HepG2 (cell line): ENCODE data around the gene LIM2. TPM values are rescaled to one million over a fixed set of nuclear protein-coding genes. Genes with fewer than 3 reads are reported as not detected.

Source experiments
- ATAC-seq: fragments of 200-7000 bp; cut with Tn5 transposase; 3 replicates; pipeline ENCODE4 v1.9.1; 2020; ENCODE audit warnings: mild to moderate bottlenecking, moderate library complexity
- BruUV-seq: library from RNA; stranded (reverse); fragments of 400-500 nt; replicated peaks from 2 replicates; lab custom pipeline; 2021; lab: Mats Ljungman, UMichigan
- CTCF ChIA-PET: fragments of 300-600 bp; formaldehyde crosslinking; extraction: SDS; loops from one replicate; lab custom pipeline; 2021; ENCODE audit warnings: low total read pairs, inconsistent platforms, low intra/inter-chr PET ratio; lab: Yijun Ruan, JAX
- POLR2A ChIA-PET: fragments of 350-600 bp; sonication (Branson Sonifier 250); formaldehyde crosslinking; loops from one replicate; lab custom pipeline; 2020; ENCODE audit warnings: antibody characterized with exemption, inconsistent platforms; lab: Yijun Ruan, JAX
- DNase-seq: peaks from one replicate; pipeline ENCODE4 v3.0.0-alpha.2; 2015; ENCODE audit warnings: low spot score
- FAIRE-seq: peaks from 3 replicates; lab custom pipeline; 2011; peaks lifted over from hg19 to GRCh38; lab: Jason Lieb, UNC
- H2AFZ ChIP-seq: one replicate; pipeline ENCODE4 v1.6.1; 2011; ENCODE audit warnings: low read length, inconsistent platforms
- H3K27ac ChIP-seq: fragments of 300-600 bp; 3 replicates; pipeline ENCODE4 v1.8.0; 2011; ENCODE audit warnings: mixed run types, mild to moderate bottlenecking, mixed read lengths, low read length, inconsistent platforms; ENCODE audit not compliant: insufficient read depth; ENCODE audit errors: extremely low read length
- H3K27me3 ChIP-seq, 2 experiments: fragments of 200-600 bp in 1 of 2; 2 replicates in 1 of 2; 3 replicates in 1 of 2; pipeline versions ENCODE4 v1.6.0 to v1.8.0; 2011; ENCODE audit warnings: low read length in 2 of 2, mild to moderate bottlenecking in 2 of 2, moderate library complexity in 2 of 2, inconsistent platforms in 1 of 2; ENCODE audit not compliant: insufficient read depth in 2 of 2, control insufficient read depth in 1 of 2
- H3K36me3 ChIP-seq, 2 experiments: fragments of 200-600 bp in 1 of 2; replicated peaks in 1 of 2; 2 replicates in 1 of 2; 3 replicates in 1 of 2; pipeline versions ENCODE4 v1.5.1 to v1.8.0; 2011; ENCODE audit warnings: low read length in 2 of 2, inconsistent platforms in 1 of 2; ENCODE audit not compliant: insufficient read depth in 2 of 2, control insufficient read depth in 1 of 2
- H3K4me1 ChIP-seq: 2 replicates; pipeline ENCODE4 v1.5.1; 2012; ENCODE audit warnings: low read length, inconsistent platforms; ENCODE audit not compliant: insufficient read depth
- H3K4me2 ChIP-seq: 2 replicates; pipeline ENCODE4 v1.6.0; 2011; ENCODE audit warnings: low read depth, low read length, inconsistent platforms
- H3K4me3 ChIP-seq, 3 experiments: fragments of 200-600 bp in 1 of 3; sonication (generic), shearing (Covaris generic) in 1 of 3; replicated peaks in 1 of 3; 2 replicates each; pipeline ENCODE4 v1.5.1; 2011 to 2016; ENCODE audit warnings: low read length in 3 of 3, inconsistent platforms in 2 of 3, low read depth in 2 of 3, mild to moderate bottlenecking in 2 of 3, control low read depth in 1 of 3, mixed read lengths in 1 of 3; ENCODE audit not compliant: insufficient read depth in 1 of 3
- H3K79me2 ChIP-seq: one replicate; pipeline ENCODE4 v1.6.1; 2011; ENCODE audit warnings: low read length, inconsistent platforms; ENCODE audit not compliant: insufficient read depth
- H3K9ac ChIP-seq: 2 replicates; pipeline ENCODE4 v1.6.0; 2011; ENCODE audit warnings: mild to moderate bottlenecking, low read depth, low read length, inconsistent platforms; ENCODE audit not compliant: insufficient read depth
- H3K9me3 ChIP-seq: 2 replicates; pipeline ENCODE4 v1.5.1; 2012; ENCODE audit warnings: mild to moderate bottlenecking, low read length
- H4K20me1 ChIP-seq: 2 replicates; pipeline ENCODE4 v1.6.0; 2011; ENCODE audit warnings: inconsistent platforms, mild to moderate bottlenecking, low read length, moderate library complexity; ENCODE audit not compliant: insufficient read depth
- DZIP1 ChIP-seq: sonication (generic); formaldehyde crosslinking; IDR thresholded peaks from 2 replicates; pipeline ENCODE4 v1.5.0; 2020; ENCODE audit warnings: mild to moderate bottlenecking, missing genetic modification reagents
- HOXA5 ChIP-seq: sonication (generic); formaldehyde crosslinking; IDR thresholded peaks from 2 replicates; pipeline ENCODE4 v1.4.0; 2020; ENCODE audit warnings: missing genetic modification reagents
- KIAA2018 ChIP-seq: sonication (generic); formaldehyde crosslinking; IDR thresholded peaks from 2 replicates; pipeline ENCODE4 v1.5.0; 2020; ENCODE audit warnings: mild to moderate bottlenecking, missing genetic modification reagents, borderline replicate concordance
- NCOA1 ChIP-seq: sonication (generic); formaldehyde crosslinking; IDR thresholded peaks from 2 replicates; pipeline ENCODE4 v1.9.0; 2021; ENCODE audit warnings: missing genetic modification reagents
- NFKBIZ ChIP-seq: IDR thresholded peaks from 2 replicates; pipeline ENCODE4 v1.6.1; 2018; ENCODE audit warnings: missing genetic modification reagents, missing compliant biosample characterization
- NKX3-1 ChIP-seq: sonication (generic); formaldehyde crosslinking; IDR thresholded peaks from 2 replicates; pipeline ENCODE4 v1.5.0; 2020; ENCODE audit warnings: missing genetic modification reagents
- SRF ChIP-seq: IDR thresholded peaks from 2 replicates; pipeline ENCODE4 v1.6.1; 2011; ENCODE audit warnings: mild to moderate bottlenecking, low read depth, low read length, moderate library complexity
- TOPORS ChIP-seq: sonication (generic); formaldehyde crosslinking; IDR thresholded peaks from 2 replicates; pipeline ENCODE4 v1.8.0; 2023; ENCODE audit warnings: mild to moderate bottlenecking, missing genetic modification reagents
- ZNF20 ChIP-seq: sonication (generic); formaldehyde crosslinking; IDR thresholded peaks from 2 replicates; pipeline ENCODE4 v1.4.0; 2020; ENCODE audit warnings: mild to moderate bottlenecking, moderate library complexity, missing genetic modification reagents
- ZNF543 ChIP-seq: sonication (generic); formaldehyde crosslinking; IDR thresholded peaks from 2 replicates; pipeline ENCODE4 v1.4.0; 2020; ENCODE audit warnings: mild to moderate bottlenecking, missing genetic modification reagents
- WGBS: methylation state at CpG from one replicate; pipeline ENCODE4 v1.1.6; 2017; ENCODE audit warnings: low lambda C conversion rate; 5-methylcytosine and 5-hydroxymethylcytosine counted together
- in situ Hi-C: cut with HindIII; loops from 2 replicates; pipeline ENCODE4 v1.10.0; 2017; ENCODE audit warnings: low pct_unique_long_range_greater_than_20kb; ENCODE audit not compliant: extremely low pct_ligation_motif_present
- intact Hi-C: fragments of 100-400 bp; cut with micrococcal nuclease; formaldehyde crosslinking; loops from one replicate; pipeline ENCODE4 v1.10.0; 2022; ENCODE audit not compliant: unreplicated experiment
- polyA plus RNA-seq, 8 experiments: library from polyadenylated mRNA; depleted of rRNA in 3 of 8; stranded (reverse) in 7 of 8; unstranded in 1 of 8; fragments of >200 nt; fragmentation: Illumina TruSeq in 4 of 8; extraction: Trizol in 4 of 8; gene quantifications; 2 replicates each; pipeline versions ENCODE4 v1.2.1 to v1.2.3, GENCODE V29; 2011 to 2016; ENCODE audit warnings: low read depth in 4 of 8, missing spikeins in 1 of 8, mixed read lengths in 1 of 8; ENCODE audit not compliant: insufficient read depth in 1 of 8
- total RNA-seq, 5 experiments: library from RNA; depleted of rRNA; stranded (reverse); fragments of >200 nt; fragmentation: Illumina TruSeq; extraction: Trizol; gene quantifications; 2 replicates each; pipeline ENCODE4 v1.2.3, GENCODE V29; 2016; ENCODE audit warnings: low read depth in 1 of 5

Gene LIM2
- total and polyA plus RNA-seq, 2 of the 13 experiments (the other 11 are each of a cell fraction or from before 2014, with no cell fraction given), result 1.3 TPM; not detected in 1

- H3K27ac ChIP-seq, result no peak overlapping the region
- ChIA-PET POLR2A (no interaction called here), CTCF (no interaction called here)
- H3K4me1 ChIP-seq, result no peaks in the 10 kb centered on the region
- no peak overlapping the region for H3K4me3 ChIP-seq
- H2AFZ ChIP-seq, result no peak overlapping the region
- H3K36me3 ChIP-seq, result no peaks in the 10 kb centered on the region
- no peak for TF ChIP-seq ZNF543 (CRISPR knock-in tag)
- no peak for TF ChIP-seq NCOA1
- TF ChIP-seq TOPORS (CRISPR knock-in tag), result no peak
- no peak for TF ChIP-seq NFKBIZ (CRISPR knock-in tag)
- TF ChIP-seq NKX3-1 (CRISPR knock-in tag), result no peak
- no peak for TF ChIP-seq ZNF20 (CRISPR knock-in tag)
- TF ChIP-seq DZIP1 (CRISPR knock-in tag), result no peak
- TF ChIP-seq HOXA5, result no peak
- TF ChIP-seq KIAA2018 (CRISPR knock-in tag), result no peak
- TF ChIP-seq SRF, result no peak
- no peaks in the 10 kb centered on the region for H3K79me2 ChIP-seq
- H3K4me2 ChIP-seq, result no peak overlapping the region
- FAIRE-seq (no peak), ATAC-seq (no peak), DNase-seq (no peak)
- no peak overlapping the region for H3K9ac ChIP-seq
- no peaks in the 10 kb centered on the region; a peak in 2 of 5 replicates for H3K27me3 ChIP-seq
- peaks cover 3% of the 10 kb centered on the region; the same call in 1 of the 2 replicates for H4K20me1 ChIP-seq
- H3K9me3 ChIP-seq, result no peaks in the 10 kb centered on the region
- WGBS, result no CpG with 5 or more reads among the region's 12 CpGs
- in situ Hi-C loops (no loop called here), intact Hi-C loops (no loop called here)
- no TSS peak for BruUV-seq
Observed at GRCh38 chr19:51415187-51415586, 27.4 kb upstream of the LIM2 start.
